ENCODE measurements around the gene HTRA2. TPM values are rescaled to one million over a fixed set of nuclear protein-coding genes. Genes with fewer than 3 reads are reported as not detected.

Gene HTRA2
- total RNA-seq, 1 donor from 2014 or later = 42.7 TPM

GRCh38 chr2:74486141-74486540, 43.6 kb upstream of the HTRA2 start:
- no peak for DNase-seq (ENCODE audit: extremely low spot score, unreplicated experiment)
- Mint-ChIP-seq H3K27ac (no peak overlapping the region), H3K4me1 (ENCODE audit: unreplicated experiment) (peaks cover 10% of the 10 kb centered on the region), H3K27me3 (no peaks in the 10 kb centered on the region), H3K36me3 (peaks cover 19% of the 10 kb centered on the region), H3K9me3 (no peaks in the 10 kb centered on the region), H3K4me3 (no peak overlapping the region)
- TF ChIP-seq, protein P1, sequence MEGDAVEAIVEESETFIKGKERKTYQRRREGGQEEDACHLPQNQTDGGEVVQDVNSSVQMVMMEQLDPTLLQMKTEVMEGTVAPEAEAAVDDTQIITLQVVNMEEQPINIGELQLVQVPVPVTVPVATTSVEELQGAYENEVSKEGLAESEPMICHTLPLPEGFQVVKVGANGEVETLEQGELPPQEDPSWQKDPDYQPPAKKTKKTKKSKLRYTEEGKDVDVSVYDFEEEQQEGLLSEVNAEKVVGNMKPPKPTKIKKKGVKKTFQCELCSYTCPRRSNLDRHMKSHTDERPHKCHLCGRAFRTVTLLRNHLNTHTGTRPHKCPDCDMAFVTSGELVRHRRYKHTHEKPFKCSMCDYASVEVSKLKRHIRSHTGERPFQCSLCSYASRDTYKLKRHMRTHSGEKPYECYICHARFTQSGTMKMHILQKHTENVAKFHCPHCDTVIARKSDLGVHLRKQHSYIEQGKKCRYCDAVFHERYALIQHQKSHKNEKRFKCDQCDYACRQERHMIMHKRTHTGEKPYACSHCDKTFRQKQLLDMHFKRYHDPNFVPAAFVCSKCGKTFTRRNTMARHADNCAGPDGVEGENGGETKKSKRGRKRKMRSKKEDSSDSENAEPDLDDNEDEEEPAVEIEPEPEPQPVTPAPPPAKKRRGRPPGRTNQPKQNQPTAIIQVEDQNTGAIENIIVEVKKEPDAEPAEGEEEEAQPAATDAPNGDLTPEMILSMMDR (conservative IDR thresholded peaks at IDR 0.05) = no peak

DNA sequence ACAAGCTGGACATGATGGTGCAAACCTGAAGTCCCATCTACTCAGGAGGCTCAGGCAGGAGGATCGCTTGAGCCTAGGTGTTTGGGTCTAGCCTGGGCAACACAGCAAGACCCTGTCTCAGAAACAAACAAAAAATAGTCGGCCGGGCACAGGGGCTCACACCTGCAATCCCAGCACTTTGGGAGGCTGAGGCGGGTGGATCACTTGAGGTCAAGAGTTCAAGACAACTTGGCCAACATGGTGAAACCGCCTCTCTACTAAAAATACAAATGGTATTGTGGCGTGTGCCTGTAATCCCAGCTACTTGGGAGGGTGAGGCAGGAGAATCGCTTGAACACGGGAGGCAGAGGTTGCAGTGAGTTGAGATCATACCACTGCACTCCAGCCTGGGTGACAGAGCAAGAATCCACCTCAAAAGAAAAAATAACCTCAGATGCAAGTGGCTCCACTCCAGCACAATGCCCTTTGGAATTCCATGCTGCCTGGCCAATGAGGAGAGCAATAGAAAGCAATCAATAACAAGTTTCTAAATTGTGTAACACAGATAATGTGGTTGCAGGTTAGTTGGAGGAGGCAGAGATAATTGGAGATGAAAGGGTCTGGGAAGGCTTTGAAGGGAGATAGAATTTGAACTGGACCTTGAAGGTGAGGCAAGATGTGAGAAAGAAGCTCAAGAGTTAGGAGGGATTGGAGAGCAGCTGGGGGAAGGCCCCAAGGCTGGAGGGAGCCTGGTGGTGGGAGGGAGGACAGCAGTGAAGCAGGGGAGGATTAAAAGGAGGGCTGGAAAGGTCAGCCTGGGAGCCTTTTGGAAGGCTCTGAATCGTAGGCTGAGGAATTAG, 40.9 kb upstream of the HTRA2 start:
- H3K27me3 Mint-ChIP-seq = no peaks in the 10 kb centered on the region
- peak overlapping the region; percentile 31 for H3K27ac Mint-ChIP-seq
- no peak for DNase-seq (ENCODE audit: extremely low spot score, unreplicated experiment)
- H3K4me1 Mint-ChIP-seq (ENCODE audit: unreplicated experiment) = no peaks in the 10 kb centered on the region
- H3K9me3 Mint-ChIP-seq = no peaks in the 10 kb centered on the region
- TF ChIP-seq, protein P1 (conservative IDR thresholded peaks at IDR 0.05) = no peak
- peak overlapping the region; percentile 38 for H3K4me3 Mint-ChIP-seq
- H3K36me3 Mint-ChIP-seq = peaks cover 13% of the 10 kb centered on the region

- DNase-seq (ENCODE audit: extremely low spot score, unreplicated experiment) = no peak
- Mint-ChIP-seq H3K4me3 (no peak overlapping the region), H3K36me3 (peaks cover 13% of the 10 kb centered on the region), H3K27me3 (no peaks in the 10 kb centered on the region), H3K9me3 (no peaks in the 10 kb centered on the region), H3K27ac (no peak overlapping the region), H3K4me1 (ENCODE audit: unreplicated experiment) (no peaks in the 10 kb centered on the region)
- TF ChIP-seq, protein P1 (conservative IDR thresholded peaks at IDR 0.05) = no peak
These were observed 39.8 kb upstream of the HTRA2 start for GRCh38 chr2:74489906-74490305.

GRCh38 chr2:74491648-74492544, 37.8 kb upstream of the HTRA2 start:
- Mint-ChIP-seq H3K27me3 (peaks cover 14% of the 10 kb centered on the region), H3K9me3 (no peaks in the 10 kb centered on the region), H3K4me1 (ENCODE audit: unreplicated experiment) (no peaks in the 10 kb centered on the region), H3K4me3 (no peak overlapping the region), H3K36me3 (peaks cover 18% of the 10 kb centered on the region), H3K27ac (no peak overlapping the region)
- TF ChIP-seq, protein P1 (conservative IDR thresholded peaks at IDR 0.05) = no peak
- no peak for DNase-seq (ENCODE audit: extremely low spot score, unreplicated experiment)

GRCh38 chr2:74493546-74493945, 36.2 kb upstream of the HTRA2 start:
- no peaks in the 10 kb centered on the region for H3K9me3 Mint-ChIP-seq
- H3K27me3 Mint-ChIP-seq = peaks cover 31% of the 10 kb centered on the region
- TF ChIP-seq, protein P1 (conservative IDR thresholded peaks at IDR 0.05) = no peak
- H3K4me1 Mint-ChIP-seq (ENCODE audit: unreplicated experiment) = peaks cover 3% of the 10 kb centered on the region
- peaks cover 18% of the 10 kb centered on the region for H3K36me3 Mint-ChIP-seq
- no peak overlapping the region for H3K27ac Mint-ChIP-seq
- no peak overlapping the region for H3K4me3 Mint-ChIP-seq
- DNase-seq (ENCODE audit: extremely low spot score, unreplicated experiment) = no peak
